HCT116 (cell line): ENCODE results near the gene NCBP2L.

ENCODE experiments used
- EZH2 ChIP-seq: fragments of 200-600 bp; sonication (generic); IDR thresholded peaks from 2 replicates; pipeline ENCODE4 v1.6.1; 2017; ENCODE audit warnings: antibody characterized with exemption, mixed run types
- FOSL1 ChIP-seq: IDR thresholded peaks from 2 replicates; pipeline ENCODE4 v1.6.1; 2012; ENCODE audit warnings: low read depth
- POLR2A ChIP-seq: IDR thresholded peaks from 2 replicates; pipeline ENCODE4 v1.7.0; 2011; ENCODE audit warnings: borderline replicate concordance; ENCODE audit not compliant: insufficient read depth, insufficient read length; ENCODE audit errors: extremely low read depth
- SIN3A ChIP-seq: IDR thresholded peaks from 2 replicates; pipeline ENCODE4 v1.6.1; 2012; ENCODE audit warnings: low read depth
- YY1 ChIP-seq: IDR thresholded peaks from 2 replicates; pipeline ENCODE4 v1.6.1; 2011; ENCODE audit warnings: low read length, low read depth, moderate library complexity, mild to moderate bottlenecking; ENCODE audit not compliant: insufficient replicate concordance; ENCODE audit errors: extremely low read depth
- TF ChIP-seq, protein P1 (sequence below), 3 experiments: fragments of 200-600 bp in 1 of 3; sonication (generic) in 1 of 3; IDR thresholded peaks in 2 of 3; conservative IDR thresholded peaks in 1 of 3; 2 replicates each; pipeline ENCODE4 v1.5.1; 2012 to 2017; ENCODE audit warnings: low read depth in 2 of 3, low read length in 2 of 3, antibody characterized with exemption in 1 of 3, borderline replicate concordance in 1 of 3, control low read depth in 1 of 3, mild to moderate bottlenecking in 1 of 3, mixed read lengths in 1 of 3, mixed run types in 1 of 3, moderate library complexity in 1 of 3; ENCODE audit not compliant: insufficient read depth in 1 of 3
- TF ChIP-seq, protein P2 (sequence below): IDR thresholded peaks from 2 replicates; pipeline ENCODE4 v1.6.1; 2012

- TF ChIP-seq, protein P1, sequence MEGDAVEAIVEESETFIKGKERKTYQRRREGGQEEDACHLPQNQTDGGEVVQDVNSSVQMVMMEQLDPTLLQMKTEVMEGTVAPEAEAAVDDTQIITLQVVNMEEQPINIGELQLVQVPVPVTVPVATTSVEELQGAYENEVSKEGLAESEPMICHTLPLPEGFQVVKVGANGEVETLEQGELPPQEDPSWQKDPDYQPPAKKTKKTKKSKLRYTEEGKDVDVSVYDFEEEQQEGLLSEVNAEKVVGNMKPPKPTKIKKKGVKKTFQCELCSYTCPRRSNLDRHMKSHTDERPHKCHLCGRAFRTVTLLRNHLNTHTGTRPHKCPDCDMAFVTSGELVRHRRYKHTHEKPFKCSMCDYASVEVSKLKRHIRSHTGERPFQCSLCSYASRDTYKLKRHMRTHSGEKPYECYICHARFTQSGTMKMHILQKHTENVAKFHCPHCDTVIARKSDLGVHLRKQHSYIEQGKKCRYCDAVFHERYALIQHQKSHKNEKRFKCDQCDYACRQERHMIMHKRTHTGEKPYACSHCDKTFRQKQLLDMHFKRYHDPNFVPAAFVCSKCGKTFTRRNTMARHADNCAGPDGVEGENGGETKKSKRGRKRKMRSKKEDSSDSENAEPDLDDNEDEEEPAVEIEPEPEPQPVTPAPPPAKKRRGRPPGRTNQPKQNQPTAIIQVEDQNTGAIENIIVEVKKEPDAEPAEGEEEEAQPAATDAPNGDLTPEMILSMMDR (IDR thresholded peaks at IDR 0.05 in 2 of 3, conservative IDR thresholded peaks at IDR 0.05 in 1 of 3; ENCODE audit: borderline replicate concordance in 1 of 3, insufficient read depth in 1 of 3, low read depth in 2 of 3, low read length in 2 of 3): no peak
- TF ChIP-seq, protein P2, sequence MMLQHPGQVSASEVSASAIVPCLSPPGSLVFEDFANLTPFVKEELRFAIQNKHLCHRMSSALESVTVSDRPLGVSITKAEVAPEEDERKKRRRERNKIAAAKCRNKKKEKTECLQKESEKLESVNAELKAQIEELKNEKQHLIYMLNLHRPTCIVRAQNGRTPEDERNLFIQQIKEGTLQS: no peak
- no peak for TF ChIP-seq POLR2A
- no peak for TF ChIP-seq YY1
- no peak for TF ChIP-seq SIN3A
- no peak for TF ChIP-seq EZH2
- no peak for TF ChIP-seq FOSL1
Measured at GRCh38 chrX:107840971-107841370, 63.4 kb downstream of the NCBP2L start.
